Middle frontal gyrus (tissue), 1 donor: ENCODE measurements around the gene TMTC4.
"Not testable (repeated sequence)": the region's sequence is repeated elsewhere in the genome, so short reads cannot be mapped to it uniquely, and the experiment has no call there.

Experiments used
- DNase-seq: peaks from one replicate; pipeline ENCODE4 v3.0.0-alpha.2; 2015; ENCODE audit warnings: low spot score; ENCODE audit errors: extremely low spot score

TMTC4 gene

DNA sequence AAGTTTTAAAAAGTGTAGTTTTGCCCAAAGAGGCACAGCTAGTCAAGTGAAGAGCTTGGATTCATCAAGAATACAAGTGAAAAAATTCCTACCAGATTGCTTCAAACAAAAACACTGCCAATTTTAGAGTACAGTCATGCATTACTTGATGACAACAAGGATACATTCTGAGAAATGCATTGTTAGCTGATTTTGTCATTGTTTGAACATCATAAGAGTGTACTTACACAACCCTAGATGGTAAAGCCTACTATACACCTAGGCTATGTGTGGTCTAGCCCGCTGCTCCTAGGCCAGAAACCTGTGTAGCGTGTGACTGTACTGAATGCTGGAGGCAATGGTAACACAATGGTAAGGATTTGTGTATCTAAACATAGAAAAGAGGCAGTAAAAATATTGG, 41.1 kb downstream of the TMTC4 start:
- no peak for DNase-seq

DNA sequence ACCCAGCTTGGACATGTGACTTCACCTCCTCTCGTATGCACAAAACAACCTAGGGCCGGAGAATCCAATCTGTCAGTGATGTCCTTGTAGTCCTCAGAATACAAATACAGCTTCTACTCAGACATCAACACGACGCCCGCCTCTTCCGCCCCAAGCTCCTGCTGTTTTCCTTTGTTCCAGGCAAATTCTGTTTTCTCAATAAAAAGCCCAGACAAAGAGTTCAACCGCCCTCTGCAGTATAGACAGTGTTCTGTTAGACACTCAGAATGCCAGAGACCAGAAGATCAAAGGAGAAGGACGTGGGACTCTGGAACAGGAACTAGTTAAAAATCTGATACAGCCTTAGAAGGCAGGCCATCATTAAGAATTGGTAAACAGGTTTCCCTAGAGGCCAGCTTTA, 44.0 kb downstream of the TMTC4 start:
- no peak for DNase-seq

DNA sequence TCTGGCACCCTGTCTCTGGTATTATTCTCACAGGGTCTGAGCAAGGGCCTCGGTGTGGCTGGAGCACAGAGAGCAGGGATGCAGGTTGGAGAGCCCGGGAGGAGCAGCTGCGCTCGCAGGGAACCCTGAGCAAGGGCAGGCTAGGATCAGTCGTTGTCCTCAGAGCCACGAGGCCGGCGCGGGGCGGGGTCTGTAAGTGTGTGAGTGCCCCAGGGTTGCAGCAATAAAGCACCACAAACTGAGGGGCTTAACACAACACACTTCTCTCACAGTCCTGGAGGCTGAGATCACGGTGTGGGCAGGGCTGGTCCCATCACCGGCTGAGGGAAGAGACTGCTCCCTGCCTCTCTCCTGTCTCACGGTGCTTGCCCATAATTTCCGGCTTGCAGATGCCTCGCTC, 47.5 kb downstream of the TMTC4 start:
- DNase-seq: no peak

DNA sequence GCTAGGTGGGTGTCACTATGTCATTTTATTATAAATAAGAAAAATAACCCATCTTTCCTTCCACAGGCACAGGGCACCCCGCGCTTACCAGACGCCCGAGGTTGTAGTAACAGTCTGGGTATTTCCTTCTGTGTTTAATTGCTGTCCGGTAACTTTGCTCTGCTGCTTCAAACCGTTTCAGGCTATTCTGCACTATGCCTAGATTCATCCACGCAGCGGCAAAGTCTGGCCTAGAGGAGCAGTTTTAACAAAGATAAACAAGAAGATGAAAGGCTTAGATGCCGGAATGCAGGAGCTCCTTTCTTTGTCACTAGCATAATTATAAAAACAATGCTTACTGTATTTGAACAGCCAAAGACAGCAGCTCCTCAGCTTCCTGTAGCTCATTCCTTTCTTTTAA, 49.1 kb downstream of the TMTC4 start:
- DNase-seq: no peak

DNA sequence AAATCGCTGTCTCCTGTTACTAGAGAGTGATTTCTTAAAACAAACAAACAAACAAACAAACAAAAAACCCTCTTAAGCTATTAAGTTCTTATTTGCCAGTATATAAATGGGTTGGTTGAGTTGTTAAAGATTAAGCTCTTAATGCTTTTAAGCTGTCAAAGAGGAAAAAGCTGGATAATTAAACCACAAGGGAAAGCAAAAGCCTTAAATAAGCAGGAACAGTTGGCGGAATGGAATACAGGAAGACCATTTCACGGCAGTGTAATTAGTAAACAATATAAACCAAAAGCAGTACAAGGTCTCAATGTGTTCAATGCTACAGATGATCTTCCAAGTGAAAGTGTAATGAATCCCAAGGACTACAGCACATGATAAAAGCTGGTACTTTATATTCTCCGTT, 53.8 kb downstream of the TMTC4 start:
- no peak for DNase-seq

DNA sequence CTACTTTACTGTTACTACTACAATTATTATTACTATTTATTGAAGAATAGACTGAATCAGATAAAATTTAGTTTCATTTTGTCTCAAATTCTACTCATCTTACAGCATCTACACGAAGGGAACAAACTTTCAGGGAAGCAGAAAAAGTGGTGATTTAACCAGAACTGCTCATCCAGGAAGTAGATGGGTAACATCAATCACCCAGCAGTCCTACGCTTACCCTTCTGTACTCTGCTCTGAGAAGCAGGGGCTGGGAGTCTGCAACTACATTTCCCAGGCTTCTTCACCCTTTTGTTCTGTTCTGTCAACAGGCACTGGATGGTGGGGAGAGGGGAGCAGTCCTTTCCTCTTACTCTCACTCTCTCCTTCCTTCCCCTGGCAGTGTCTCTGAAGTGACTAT, 54.7 kb downstream of the TMTC4 start:
- DNase-seq: no peak

DNA sequence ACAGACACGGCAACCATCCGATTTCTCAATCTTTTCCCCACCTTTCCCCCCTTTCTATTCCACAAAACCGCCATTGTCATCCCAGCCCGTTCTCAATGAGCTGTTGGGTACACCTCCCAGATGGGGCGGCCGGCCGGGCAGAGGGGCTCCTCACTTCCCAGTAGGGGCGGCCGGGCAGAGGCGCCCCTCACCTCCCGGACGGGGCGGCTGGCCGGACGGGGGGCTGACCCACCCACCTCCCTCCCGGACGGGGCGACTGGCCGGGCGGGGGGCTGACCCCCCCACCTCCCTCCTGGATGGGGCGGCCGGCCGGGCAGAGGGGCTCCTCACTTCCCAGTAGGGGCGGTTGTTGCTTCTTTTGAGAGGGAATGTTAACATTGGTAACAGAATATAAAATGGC, 55.7 kb downstream of the TMTC4 start:
- DNase-seq: not testable (repeated sequence)

DNA sequence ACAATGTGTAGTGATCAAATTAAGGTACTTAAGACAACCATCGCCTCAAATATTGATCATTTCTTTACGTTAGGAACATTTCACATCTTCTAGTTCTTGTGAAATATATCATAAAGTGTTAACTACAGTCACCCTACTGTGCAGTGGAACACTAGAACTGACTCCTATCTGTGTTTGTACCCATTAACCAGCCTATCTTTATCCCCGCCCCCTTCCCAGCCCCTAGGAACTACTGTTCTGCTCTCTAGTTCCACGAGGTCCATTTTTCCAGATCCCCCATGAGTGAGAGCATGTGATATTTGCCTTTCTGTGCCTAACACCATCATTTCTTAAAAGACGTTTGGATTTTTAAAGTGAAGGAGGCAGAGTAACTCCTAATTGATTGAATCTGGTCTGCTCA, 61.6 kb downstream of the TMTC4 start:
- no peak for DNase-seq

DNA sequence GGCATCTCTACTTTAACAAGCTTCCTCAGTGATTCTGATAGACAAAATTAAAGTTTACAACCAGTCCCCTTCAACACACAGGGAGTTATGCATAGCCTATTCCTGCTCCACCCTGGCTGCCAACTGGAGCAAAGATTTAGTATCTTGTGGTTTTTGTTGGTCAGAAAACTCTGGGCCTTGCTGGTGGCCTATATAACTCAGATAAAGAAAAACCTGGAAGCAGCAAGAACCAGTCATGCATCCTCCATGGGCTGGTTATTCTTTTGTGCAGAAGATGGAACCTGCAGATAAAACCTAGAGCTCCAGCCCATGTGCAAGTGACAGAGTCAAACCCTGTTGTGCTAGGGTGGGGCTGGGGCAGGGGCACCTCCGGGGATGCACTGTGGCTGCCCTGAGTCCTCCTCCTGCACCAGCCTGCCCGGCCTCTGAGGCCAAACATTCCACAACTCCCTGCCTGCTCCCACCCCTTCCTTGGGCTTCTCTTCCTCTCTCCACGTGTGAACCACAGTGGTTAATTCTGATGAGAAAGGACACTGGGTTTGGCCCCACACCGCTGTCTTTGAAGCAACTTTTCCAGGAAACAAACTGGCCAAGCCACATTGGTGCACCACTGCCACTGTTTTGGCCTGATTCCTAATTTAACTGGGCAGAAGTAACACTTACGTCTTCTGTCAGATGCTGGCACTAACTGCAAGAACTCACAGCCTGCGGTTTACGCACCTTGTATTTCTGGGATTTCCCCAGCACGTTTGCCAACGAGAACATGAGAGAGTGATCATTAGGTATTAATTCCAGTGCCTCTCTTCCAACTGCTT, 62.7 kb downstream of the TMTC4 start:
- no peak for DNase-seq

DNA sequence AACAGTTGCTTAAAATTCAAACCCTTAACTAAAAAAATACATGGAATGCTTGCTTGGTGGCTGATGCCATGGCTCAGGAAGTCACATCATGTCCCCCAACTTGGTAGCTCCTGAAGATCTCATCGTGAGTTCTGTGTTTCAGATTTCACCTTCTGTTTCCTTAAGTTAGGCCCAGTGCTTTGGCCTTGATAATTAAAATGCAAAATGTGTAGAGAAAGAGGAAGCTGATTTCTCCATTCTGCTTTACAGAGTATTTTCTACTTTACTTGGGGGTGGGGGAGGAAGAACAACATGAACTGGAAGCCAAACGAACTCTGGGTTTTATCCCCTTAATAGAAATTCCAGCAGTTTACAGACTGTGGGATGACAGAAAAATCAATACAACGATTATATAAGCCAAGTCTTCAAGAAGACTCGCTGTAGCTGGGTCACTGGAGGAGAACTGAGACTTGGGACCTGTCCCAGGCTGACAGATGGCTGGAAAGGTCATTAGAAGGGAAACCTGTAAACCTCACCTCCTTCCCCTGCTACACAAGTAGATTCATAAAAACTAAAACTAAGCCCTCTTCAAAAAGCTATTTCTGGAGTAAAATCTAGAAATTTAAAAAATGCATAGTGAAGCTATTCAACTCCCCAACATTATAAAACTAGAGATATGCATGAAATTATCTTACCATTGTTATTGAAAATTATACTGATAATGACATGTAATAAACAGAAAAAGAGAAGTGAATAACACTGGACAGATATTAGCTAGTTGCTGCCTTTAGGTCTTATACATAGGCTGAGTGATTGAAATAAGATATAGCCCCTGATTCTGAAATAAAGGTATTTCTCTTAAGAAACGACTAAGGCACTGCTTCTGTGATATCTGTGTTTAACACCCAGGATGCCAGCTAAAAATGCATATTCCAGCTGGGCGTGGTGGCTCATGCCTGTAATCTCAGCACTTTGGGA, 63.9 kb downstream of the TMTC4 start:
- DNase-seq: no peak

DNA sequence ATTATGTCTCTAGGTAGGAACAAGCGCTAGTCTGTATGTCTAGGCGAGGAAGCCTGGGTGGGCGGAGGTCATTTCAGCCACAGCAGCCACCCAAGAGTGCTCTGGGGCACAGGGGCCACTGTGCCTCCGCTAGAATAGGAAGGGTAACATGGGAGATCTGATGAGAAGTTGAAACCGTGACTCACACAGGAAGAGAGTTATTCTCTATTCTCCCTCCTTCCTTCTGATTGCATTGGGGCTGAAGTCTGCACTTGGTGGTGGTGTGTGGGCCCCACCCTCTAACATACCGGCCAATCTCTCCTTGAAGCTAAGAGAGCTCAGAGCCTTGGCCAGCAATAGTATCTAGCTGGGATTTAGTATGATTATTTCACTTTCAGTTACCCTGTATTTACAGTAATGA, 65.7 kb downstream of the TMTC4 start:
- no peak for DNase-seq

DNA sequence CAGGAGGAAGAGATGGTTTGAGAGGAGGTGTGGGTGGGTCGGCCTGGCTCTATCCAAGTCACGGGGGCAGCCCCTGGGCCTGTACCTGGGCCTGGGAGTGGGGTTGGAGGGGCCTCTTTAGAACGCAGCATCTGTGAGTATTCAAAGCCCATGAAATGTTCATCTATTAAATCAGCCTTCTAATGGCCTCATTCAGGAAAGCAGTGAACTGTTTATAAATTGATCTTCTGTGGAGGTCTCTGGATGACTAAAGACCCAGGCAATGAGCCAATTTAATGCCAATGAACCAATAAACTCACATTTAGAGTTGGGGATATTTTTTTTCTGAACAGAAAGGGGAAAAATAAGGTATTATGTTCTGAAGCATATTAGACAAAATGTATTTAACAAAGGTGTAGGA, 66.1 kb downstream of the TMTC4 start:
- DNase-seq: no peak

DNA sequence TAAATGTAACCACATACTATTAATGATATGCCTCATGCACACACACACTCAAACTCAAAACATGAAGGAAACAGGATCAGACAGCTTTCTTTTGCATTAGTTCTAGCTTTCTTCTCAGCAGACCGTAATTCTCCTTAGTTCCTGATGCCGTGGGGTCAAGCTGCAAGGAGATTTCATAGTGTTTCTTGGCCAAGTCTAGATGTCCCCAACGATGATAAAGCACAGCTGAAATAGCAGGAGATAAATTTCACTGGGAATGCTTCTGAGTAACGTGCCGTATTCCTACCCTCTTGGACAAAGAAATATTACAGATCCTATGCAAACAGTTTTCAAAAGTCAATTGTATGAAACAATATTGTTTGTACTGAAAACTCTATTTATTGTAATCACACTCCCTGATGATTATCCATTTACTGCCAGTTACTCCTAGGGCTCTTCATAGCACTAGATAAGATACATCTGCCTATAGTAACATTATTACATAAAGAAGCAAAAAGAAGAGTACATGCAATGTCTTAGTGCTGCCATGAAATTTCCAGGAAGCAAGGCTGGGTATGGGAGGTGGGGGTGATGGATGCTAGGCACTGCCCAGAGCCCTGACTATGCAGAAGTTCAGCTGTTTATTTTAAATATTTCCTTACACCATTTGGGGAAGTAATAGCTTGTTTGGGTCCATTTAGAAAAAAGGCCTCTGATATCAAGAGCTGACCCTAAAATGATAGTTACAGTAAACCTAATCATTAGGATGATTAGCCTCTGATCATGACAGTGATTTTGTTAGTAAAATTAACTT, 69.5 kb downstream of the TMTC4 start:
- DNase-seq: no peak

DNA sequence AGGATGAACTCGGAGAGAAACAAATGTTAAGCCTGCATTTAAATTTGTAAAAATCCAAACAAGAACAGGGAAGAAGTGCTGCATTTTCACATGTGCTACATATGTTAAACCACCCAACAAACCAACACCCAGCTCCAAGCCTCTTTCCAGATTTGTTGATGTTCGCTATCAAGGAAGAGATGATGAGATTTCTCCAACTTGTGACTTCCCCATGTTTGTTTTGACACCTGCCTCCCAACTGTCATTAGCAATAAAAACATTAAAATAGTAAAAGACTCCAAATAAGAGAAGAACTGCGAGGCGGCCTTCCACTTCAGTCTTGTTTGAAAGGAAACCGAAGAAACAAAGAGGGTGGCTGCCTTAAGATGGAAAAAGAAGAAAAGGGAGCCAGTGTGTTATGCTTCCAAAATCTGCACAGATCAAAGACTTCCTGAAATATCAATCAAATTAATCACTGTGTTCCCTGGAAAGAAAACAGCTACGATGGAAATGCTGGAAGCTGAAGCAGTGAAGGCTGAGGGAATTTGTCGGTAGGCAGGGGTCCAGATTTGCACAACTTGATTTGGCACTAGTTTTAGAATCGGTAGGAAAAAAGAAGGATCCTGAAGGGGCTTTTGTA, 72.0 kb downstream of the TMTC4 start:
- no peak for DNase-seq

DNA sequence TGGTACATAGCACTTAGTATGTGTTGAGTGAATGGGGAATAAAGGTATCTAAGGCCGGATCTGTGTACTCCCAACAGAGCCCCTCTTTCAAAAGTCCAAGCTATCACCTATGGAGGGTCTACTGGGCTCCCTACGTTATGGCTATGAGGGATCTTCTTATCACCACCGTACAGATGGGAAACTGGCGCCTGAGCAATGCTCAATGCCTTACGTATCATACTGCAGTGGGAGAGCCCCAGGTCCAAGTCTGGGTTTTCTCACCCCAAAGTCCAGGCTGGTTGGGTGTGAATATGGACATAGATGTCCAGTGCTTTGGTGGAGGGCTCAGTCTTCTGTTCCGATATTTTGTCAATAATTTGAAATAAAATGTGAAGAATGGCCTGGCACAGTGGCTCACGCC, 72.9 kb downstream of the TMTC4 start:
- DNase-seq: no peak

DNA sequence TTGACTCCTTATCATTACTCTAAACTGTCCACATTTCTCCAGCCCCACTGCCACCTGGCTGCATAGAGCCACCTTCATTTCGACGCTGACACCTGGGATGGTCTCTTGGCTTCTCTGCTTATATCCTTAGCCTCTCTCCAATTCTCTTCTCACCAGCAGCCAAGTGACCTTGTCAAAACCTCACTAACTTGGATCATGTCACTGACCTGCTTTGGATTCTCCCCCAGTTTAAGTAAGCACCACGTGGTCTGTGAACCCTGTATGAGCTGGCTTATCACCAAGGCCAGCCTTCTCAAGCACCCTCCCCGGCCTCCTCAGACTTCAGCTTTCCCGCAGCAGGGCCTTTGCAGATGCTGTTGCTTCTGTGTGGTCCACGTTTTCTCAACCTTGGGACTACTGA, 73.7 kb downstream of the TMTC4 start:
- DNase-seq: no peak

DNA sequence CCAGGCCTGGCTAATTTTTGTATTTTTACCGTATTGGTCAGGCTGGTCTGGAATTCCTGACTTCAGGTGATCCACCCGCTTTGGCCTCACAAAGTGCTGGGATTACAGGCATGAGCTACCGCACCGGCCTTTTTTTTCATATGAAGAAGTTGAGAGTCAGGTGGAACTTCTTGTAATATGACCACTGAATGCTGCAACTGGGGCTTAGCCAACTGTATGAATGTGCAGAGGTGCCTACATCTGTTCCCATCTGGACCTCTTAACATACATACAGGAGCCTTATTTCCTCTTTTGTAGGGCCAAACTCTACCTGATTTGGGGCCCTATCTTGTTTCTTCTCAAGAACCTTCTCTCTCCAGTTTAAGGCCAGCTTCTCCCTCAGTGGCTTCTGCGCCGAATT, 74.1 kb downstream of the TMTC4 start:
- DNase-seq: no peak

DNA sequence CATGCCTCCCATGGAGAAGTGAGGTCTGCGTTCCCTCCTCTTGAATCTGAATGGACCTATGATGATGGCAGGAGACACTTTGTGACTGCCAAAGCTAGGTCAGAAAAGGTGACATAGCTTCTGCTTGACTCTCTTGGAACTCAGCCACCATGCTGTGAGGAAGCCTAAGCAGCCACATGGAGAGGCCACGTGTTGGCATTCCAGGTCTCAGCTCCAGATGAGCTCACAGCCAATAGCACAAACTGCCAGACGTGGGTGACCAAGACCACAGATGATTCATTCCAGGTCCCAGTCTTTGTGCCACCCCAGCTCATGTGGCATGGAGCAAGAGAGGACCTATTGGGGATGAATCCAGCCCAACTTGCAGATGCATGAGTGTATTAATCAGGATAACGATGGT, 77.3 kb downstream of the TMTC4 start:
- DNase-seq: no peak

DNA sequence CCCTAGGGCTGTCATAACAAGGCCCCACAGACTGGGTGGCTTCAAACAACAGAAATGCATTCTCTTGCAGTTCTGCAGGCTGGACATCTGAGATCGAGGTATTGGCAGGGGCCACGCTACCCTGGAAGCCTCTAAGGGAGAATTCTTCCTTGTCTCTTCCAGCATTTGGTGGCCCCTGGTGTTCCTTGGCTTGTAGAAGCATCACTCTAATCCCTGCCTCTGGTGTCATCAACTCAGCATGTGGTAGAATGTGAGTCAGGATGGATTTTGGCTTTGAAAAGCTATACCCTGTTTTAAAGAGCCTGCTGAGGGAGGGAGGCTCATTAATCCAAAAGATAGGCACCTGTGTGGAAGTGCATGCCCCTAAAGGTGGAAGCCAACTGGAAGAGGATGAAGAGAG, 78.1 kb downstream of the TMTC4 start:
- DNase-seq: no peak

DNA sequence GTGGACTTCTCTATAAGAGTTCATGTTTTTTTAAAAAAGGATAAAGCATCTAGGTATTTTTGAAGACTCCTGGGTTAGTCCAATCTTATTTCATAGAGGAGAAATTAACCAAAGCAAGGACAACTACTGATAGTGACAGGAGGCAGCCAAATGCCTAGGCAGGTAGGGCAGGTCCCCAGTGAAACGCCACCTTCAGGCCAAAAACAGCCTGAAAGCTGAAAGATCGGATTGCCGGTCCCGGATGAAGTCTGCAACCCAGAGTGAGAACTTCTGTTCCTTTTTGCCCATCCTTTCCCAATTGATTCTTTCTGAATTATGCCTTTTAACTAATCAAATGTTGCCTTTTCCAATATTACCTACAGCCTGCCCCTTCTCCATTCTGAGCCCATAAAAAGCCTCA, 79.9 kb downstream of the TMTC4 start:
- no peak for DNase-seq

DNA sequence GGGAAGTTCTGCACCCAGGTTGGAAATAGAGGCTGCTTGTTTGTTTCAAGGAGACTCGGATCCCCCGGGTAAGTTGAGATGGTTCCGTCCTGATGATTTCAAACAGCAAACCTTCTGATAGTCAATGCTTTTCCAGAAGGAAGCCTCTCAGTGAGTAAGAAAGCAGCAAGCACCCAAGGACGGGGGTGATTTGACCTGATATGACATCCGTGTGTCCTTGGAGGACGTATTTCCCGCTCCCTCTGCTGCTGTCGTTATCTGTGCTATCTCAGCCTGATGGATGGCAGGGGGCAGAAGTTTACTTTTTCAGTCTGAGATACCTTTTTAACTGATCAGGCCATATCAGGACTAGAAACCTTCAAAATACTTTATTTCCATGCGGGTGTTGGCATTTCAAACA, 80.3 kb downstream of the TMTC4 start:
- DNase-seq: no peak
